Measurements from ENCODE around the gene SH3D21.

Gene SH3D21

DNA sequence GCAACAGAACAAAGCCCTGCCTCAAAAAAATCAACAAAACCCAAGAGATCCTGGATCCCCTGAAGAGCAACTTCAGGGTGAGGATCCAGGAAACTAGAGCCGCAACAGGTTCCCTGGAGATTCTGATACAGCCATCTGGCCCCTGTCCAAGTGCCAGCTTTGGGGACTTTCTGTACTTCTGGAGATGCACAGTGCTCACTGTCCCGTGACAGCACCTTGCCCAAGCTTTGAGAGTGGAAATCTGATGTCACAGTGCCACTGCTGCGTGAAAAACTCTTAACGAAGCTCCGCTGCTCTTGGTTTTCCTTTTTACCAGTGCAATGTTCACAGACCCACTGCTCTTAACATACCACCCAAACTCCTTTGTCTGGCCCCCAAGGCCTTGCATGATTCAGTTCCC lies 53.2 kb downstream of the SH3D21 start:
- no peak for DNase-seq (ENCODE audit: low read depth)

DNA sequence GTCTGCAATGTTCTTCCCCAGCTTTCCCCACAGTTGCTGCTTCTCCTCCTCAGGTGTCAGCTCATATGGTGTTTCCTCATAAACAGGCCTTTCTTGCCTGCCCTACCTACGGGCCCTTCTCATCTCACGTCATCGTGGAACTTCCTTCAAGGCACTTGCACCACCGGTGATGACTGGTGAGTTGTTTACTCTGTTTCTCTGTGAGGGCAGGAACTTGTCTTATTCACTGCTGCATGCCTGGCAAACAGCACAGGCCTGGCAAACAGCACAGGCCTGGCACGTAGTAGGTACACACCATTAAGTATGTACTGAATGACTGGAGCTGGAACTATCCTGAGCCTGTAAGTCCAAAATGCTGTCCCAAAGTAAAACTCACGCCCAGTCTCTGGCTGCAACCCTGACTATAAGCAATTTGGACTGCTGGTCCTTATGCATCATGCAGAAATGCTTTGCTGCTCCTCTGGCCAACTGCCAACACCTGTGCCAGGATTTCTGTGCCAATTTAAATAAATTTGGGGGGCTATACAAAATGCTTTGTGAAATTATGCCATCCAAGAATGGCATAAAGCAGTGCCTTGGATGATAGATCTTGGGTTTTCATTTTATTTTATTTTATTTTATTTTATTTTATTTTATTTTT lies 53.9 kb downstream of the SH3D21 start:
- DNase-seq (ENCODE audit: low read depth) = no peak

DNA sequence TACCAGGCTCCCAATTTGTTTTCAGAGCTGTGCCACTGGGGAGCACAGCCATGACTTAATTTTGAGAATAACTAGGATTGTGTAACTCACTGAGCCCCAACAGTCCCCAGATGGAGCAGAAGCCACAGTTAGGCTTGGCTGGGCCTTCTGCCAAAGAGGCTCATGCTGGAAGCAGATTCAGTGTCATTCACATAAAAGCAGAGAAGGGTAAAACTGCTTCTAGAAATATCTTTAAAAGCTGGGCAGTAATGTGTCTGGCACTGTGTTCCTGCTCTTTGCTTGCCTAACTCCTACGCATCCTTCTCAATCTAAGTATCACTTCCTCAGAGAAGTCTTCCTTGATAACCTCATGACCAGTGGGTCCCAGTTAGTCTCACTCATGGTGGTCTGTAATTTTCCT lies 59.2 kb downstream of the SH3D21 start:
- DNase-seq (ENCODE audit: low read depth) = no peak

DNA sequence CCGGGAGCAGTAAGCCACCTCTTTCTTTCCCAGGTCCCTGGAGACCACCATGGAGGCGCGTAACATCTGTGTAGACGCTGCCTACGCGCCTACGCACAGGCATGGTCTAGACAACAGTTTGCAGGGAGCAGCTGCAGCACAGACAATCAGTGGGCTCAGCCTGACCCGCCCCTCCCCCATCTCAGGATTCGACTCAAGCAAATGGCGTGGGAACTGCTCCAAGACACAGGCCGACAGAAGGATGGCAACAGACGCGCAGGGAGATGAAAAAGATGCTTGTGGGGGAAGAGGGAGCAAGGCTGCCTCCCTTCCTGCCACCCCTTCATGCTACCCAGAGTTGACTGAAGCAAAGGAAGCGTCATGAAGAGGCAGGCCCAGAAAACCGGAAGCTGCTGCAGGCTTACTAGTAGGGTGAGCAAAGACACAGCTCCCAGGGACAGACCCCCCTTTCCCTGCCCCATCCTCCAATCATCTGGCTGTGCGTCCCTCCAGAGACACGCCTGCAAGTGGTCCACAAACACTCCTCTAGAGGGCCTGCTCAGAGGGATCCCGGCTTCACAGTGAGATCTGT lies 60.0 kb downstream of the SH3D21 start:
- DNase-seq (ENCODE audit: low read depth) = peak; percentile 23

GRCh38 chr1:36367066-36367465 lies 60.9 kb downstream of the SH3D21 start:
- no peak for DNase-seq (ENCODE audit: low read depth)

DNA sequence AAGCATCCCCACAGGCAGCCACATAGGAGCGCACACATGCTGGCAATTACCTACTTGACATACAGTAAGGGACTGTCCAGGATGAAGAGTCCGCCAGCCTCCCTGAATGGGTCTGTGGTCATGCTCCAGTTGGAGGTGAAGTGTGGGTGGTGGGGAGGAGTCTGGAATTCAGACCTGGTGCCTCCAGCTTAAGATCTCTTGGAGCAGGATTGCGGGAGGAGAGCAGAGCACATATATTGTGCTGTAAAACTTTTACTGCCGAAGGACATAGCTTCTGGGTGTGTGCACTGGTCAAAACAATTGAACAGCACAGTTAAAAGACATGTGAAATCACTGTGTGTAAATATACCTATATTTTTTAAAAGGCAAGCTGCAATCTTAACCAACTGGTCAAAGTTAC lies 61.6 kb downstream of the SH3D21 start:
- no peak for DNase-seq (ENCODE audit: low read depth)

GRCh38 chr1:36369061-36369861 lies 63.1 kb downstream of the SH3D21 start:
- peak; percentile 80 for DNase-seq (ENCODE audit: low read depth)
